HG03520 (cell line): ENCODE data around the gene RAB24.
A peak's percentile ranks its signal among the peaks of the same experiment; 100 is the strongest.
"Not testable (repeated sequence)": the region's sequence is repeated elsewhere in the genome, so short reads cannot be mapped to it uniquely, and the experiment has no call there.

Experiments
- ATAC-seq: cut with Tn5 transposase; IDR thresholded peaks from one replicate; pipeline ENCODE4 v1.9.1; 2021; ENCODE audit warnings: mild to moderate bottlenecking, moderate library complexity; ENCODE audit not compliant: unreplicated experiment

The RAB24 gene

GRCh38 chr5:177311723-177312648, 8.5 kb upstream of the RAB24 start, which contains the start of gene MXD3:
TSS of gene MXD3 (minus strand) at chr5:177311898. CDS start at chr5:177311830, 68 bp downstream.
- ATAC-seq, result peak; percentile 70

- ATAC-seq, result no peak
These were observed 7.8 kb upstream of the RAB24 start for GRCh38 chr5:177311392-177311722.

- ATAC-seq, result no peak
These were observed 7.4 kb upstream of the RAB24 start for GRCh38 chr5:177310757-177311391.

- ATAC-seq, result no peak
These were observed 6.8 kb upstream of the RAB24 start for GRCh38 chr5:177310332-177310731.

GRCh38 chr5:177309351-177310191, 6.1 kb upstream of the RAB24 start:
- ATAC-seq, result no peak

- no peak for ATAC-seq
These were observed 5.2 kb upstream of the RAB24 start for GRCh38 chr5:177308740-177309139.

GRCh38 chr5:177307544-177308363, 4.2 kb upstream of the RAB24 start:
- no peak for ATAC-seq

GRCh38 chr5:177306674-177307543, 3.4 kb upstream of the RAB24 start:
- ATAC-seq, result no peak

GRCh38 chr5:177306103-177306640, 2.7 kb upstream of the RAB24 start:
- not testable (repeated sequence) for ATAC-seq

GRCh38 chr5:177304392-177305119, 1.0 kb upstream of the RAB24 start:
- no peak for ATAC-seq

- no peak for ATAC-seq
These were observed 439 bp upstream of the RAB24 start for GRCh38 chr5:177303925-177304391.

GRCh38 chr5:177302354-177303110, 987 bp downstream of the RAB24 start:
- ATAC-seq, result no peak

GRCh38 chr5:177301503-177302165, 1.9 kb downstream of the RAB24 start:
- no peak for ATAC-seq

GRCh38 chr5:177300951-177301350, 2.6 kb downstream of the RAB24 start:
- ATAC-seq, result no peak

- ATAC-seq, result no peak
These were observed 3.2 kb downstream of the RAB24 start for GRCh38 chr5:177300236-177300880.

- ATAC-seq, result no peak
These were observed 3.8 kb downstream of the RAB24 start for GRCh38 chr5:177299697-177300096.

GRCh38 chr5:177297922-177298321, 5.6 kb downstream of the RAB24 start:
- no peak for ATAC-seq
